GM12878 (cell line): ENCODE data around the gene MGMT.

Experiments
- CTCF ChIP-seq, 3 experiments: IDR thresholded peaks in 2 of 3; conservative IDR thresholded peaks in 1 of 3; 2 replicates each; pipeline ENCODE4 v1.5.1; 2011; ENCODE audit warnings: low read depth in 3 of 3, low read length in 3 of 3, mild to moderate bottlenecking in 3 of 3, control low read depth in 2 of 3, moderate library complexity in 2 of 3, inconsistent platforms in 1 of 3, mixed read lengths in 1 of 3; ENCODE audit not compliant: control insufficient read depth in 2 of 3, insufficient read depth in 1 of 3; ENCODE audit errors: extremely low read depth in 1 of 3
- JUNB ChIP-seq: IDR thresholded peaks from 2 replicates; pipeline ENCODE4 v1.6.1; 2016; ENCODE audit warnings: antibody characterized with exemption, mild to moderate bottlenecking
- MAX ChIP-seq: IDR thresholded peaks from 2 replicates; pipeline ENCODE4 v1.6.1; 2012; ENCODE audit warnings: low read depth, low read length, improper control_type of control experiment
- YY1 ChIP-seq: IDR thresholded peaks from 2 replicates; pipeline ENCODE4 v1.6.1; 2011; ENCODE audit warnings: low read depth, mild to moderate bottlenecking, low read length
- ZNF274 ChIP-seq: IDR thresholded peaks from one replicate; pipeline ENCODE4 v1.8.0; 2011; ENCODE audit not compliant: insufficient read length, insufficient read depth

GRCh38 chr10:129775681-129776080 lies 308.6 kb downstream of the MGMT start:
- TF ChIP-seq CTCF (IDR thresholded peaks at IDR 0.05 in 2 of 3, conservative IDR thresholded peaks at IDR 0.05 in 1 of 3; ENCODE audit: control insufficient read depth in 2 of 3, extremely low read depth in 1 of 3, insufficient read depth in 1 of 3, low read depth in 3 of 3, low read length in 3 of 3), result no peak
- no peak for TF ChIP-seq YY1
- no peak for TF ChIP-seq MAX
- TF ChIP-seq JUNB, result no peak
- no peak for TF ChIP-seq ZNF274
